H9 (cell line): Measurements from ENCODE around the gene TSPAN13. TPM values are rescaled to one million over a fixed set of nuclear protein-coding genes. Genes with fewer than 3 reads are reported as not detected.

Experiments used
- DNase-seq: peaks from one replicate; pipeline ENCODE4 v3.0.0-alpha.2; 2017
- H2AFZ ChIP-seq: one replicate; pipeline ENCODE4 v1.6.1; 2013; ENCODE audit warnings: mild to moderate bottlenecking, low read length, control low read depth, moderate library complexity
- H2AK5ac ChIP-seq: 2 replicates; pipeline ENCODE4 v1.6.1; 2013; ENCODE audit warnings: low read length, control low read depth, mixed read lengths; ENCODE audit not compliant: insufficient read length
- H2BK120ac ChIP-seq: one replicate; pipeline ENCODE4 v1.6.1; 2013; ENCODE audit warnings: low read depth, mild to moderate bottlenecking, low read length, control low read depth, inconsistent platforms; ENCODE audit not compliant: poor library complexity, severe bottlenecking
- H2BK12ac ChIP-seq: 2 replicates; pipeline ENCODE4 v1.6.1; 2013; ENCODE audit warnings: low read length, control low read depth, mixed read lengths, low read depth; ENCODE audit not compliant: insufficient read length
- H2BK15ac ChIP-seq: 2 replicates; pipeline ENCODE4 v1.6.1; 2013; ENCODE audit warnings: low read depth, low read length, control low read depth
- H2BK20ac ChIP-seq: one replicate; pipeline ENCODE4 v1.6.1; 2013; ENCODE audit warnings: low read depth, mild to moderate bottlenecking, low read length, control low read depth, inconsistent platforms; ENCODE audit not compliant: poor library complexity, severe bottlenecking
- H2BK5ac ChIP-seq: 2 replicates; pipeline ENCODE4 v1.6.1; 2013; ENCODE audit warnings: low read length, control low read depth, mixed read lengths; ENCODE audit not compliant: insufficient read length
- H3K14ac ChIP-seq: 2 replicates; pipeline ENCODE4 v1.6.1; 2013; ENCODE audit warnings: low read length, control low read depth; ENCODE audit not compliant: insufficient read depth
- H3K18ac ChIP-seq: 2 replicates; pipeline ENCODE4 v1.6.1; 2013; ENCODE audit warnings: low read depth, mild to moderate bottlenecking, mixed read lengths, low read length, control low read depth; ENCODE audit not compliant: insufficient read length
- H3K23ac ChIP-seq: 2 replicates; pipeline ENCODE4 v1.6.1; 2013; ENCODE audit warnings: low read length, control low read depth, mixed read lengths, low read depth; ENCODE audit not compliant: insufficient read length
- H3K23me2 ChIP-seq: 2 replicates; pipeline ENCODE4 v1.6.1; 2013; ENCODE audit warnings: low read depth, mild to moderate bottlenecking, mixed read lengths, low read length, control low read depth; ENCODE audit not compliant: insufficient read length, poor library complexity, severe bottlenecking
- H3K27ac ChIP-seq: 2 replicates; pipeline ENCODE4 v1.5.1; 2013; ENCODE audit warnings: low read length, control low read depth, mixed read lengths, low read depth; ENCODE audit not compliant: insufficient read length
- H3K27me3 ChIP-seq: 2 replicates; pipeline ENCODE4 v1.6.1; 2013; ENCODE audit warnings: low read length, control low read depth, inconsistent platforms; ENCODE audit not compliant: insufficient read depth
- H3K4ac ChIP-seq: 2 replicates; pipeline ENCODE4 v1.6.1; 2013; ENCODE audit warnings: low read depth, mild to moderate bottlenecking, control low read depth, inconsistent platforms, low read length, moderate library complexity
- H3K4me1 ChIP-seq: 2 replicates; pipeline ENCODE4 v1.6.1; 2013; ENCODE audit warnings: low read length, control low read depth, inconsistent platforms; ENCODE audit not compliant: insufficient read depth
- H3K4me2 ChIP-seq: 2 replicates; pipeline ENCODE4 v1.6.1; 2013; ENCODE audit warnings: low read length, control low read depth, mixed read lengths; ENCODE audit not compliant: insufficient read length, insufficient read depth
- H3K56ac ChIP-seq: 2 replicates; pipeline ENCODE4 v1.6.1; 2013; ENCODE audit warnings: low read depth, mild to moderate bottlenecking, mixed read lengths, low read length, control low read depth; ENCODE audit not compliant: insufficient read length
- H3K79me1 ChIP-seq: 2 replicates; pipeline ENCODE4 v1.6.1; 2013; ENCODE audit warnings: low read depth, mild to moderate bottlenecking, moderate library complexity, low read length, control low read depth, inconsistent platforms; ENCODE audit not compliant: insufficient read depth, poor library complexity, severe bottlenecking
- H3K79me2 ChIP-seq: 2 replicates; pipeline ENCODE4 v1.6.1; 2013; ENCODE audit warnings: low read length, control low read depth, inconsistent platforms; ENCODE audit not compliant: insufficient read depth
- H3K9ac ChIP-seq: 2 replicates; pipeline ENCODE4 v1.6.1; 2013; ENCODE audit warnings: low read length, control low read depth, mixed read lengths; ENCODE audit not compliant: insufficient read length; ENCODE audit errors: extremely low read depth
- H3K9me3 ChIP-seq: one replicate; pipeline ENCODE4 v1.6.1; 2013; ENCODE audit warnings: low read depth, low read length, inconsistent platforms; ENCODE audit not compliant: control insufficient read depth
- H3T11ph ChIP-seq: one replicate; pipeline ENCODE4 v1.6.1; 2013; ENCODE audit warnings: mild to moderate bottlenecking, low read length, control low read depth, inconsistent platforms
- H4K20me1 ChIP-seq: one replicate; pipeline ENCODE4 v1.6.1; 2013; ENCODE audit not compliant: control insufficient read depth, insufficient read length, insufficient read depth
- H4K5ac ChIP-seq: 2 replicates; pipeline ENCODE4 v1.6.1; 2013; ENCODE audit warnings: low read depth, mild to moderate bottlenecking, mixed read lengths, low read length, control low read depth; ENCODE audit not compliant: insufficient read length
- H4K8ac ChIP-seq: replicated peaks from 2 replicates; pipeline ENCODE4 v1.6.1; 2013; ENCODE audit warnings: low read length, control low read depth, mixed read lengths, low read depth; ENCODE audit not compliant: insufficient read length
- H4K91ac ChIP-seq: 2 replicates; pipeline ENCODE4 v1.6.1; 2013; ENCODE audit warnings: low read depth, mild to moderate bottlenecking, moderate library complexity, mixed read lengths, low read length, control low read depth; ENCODE audit not compliant: insufficient read length
- H3K27ac Mint-ChIP-seq, 3 experiments: 2 replicates in 2 of 3; 3 replicates in 1 of 3; pipeline ENCODE4 v1.8.0; 2020 to 2021; ENCODE audit warnings: mixed read lengths in 3 of 3, mild to moderate bottlenecking in 1 of 3, moderate library complexity in 1 of 3
- H3K27me3 Mint-ChIP-seq: 2 replicates; pipeline ENCODE4 v1.8.0; 2021; ENCODE audit warnings: low read depth, mild to moderate bottlenecking, moderate library complexity, mixed read lengths
- H3K36me3 Mint-ChIP-seq, 3 experiments: 2 replicates in 2 of 3; 3 replicates in 1 of 3; pipeline ENCODE4 v1.8.0; 2020 to 2021; ENCODE audit warnings: low read depth in 3 of 3, mixed read lengths in 3 of 3; ENCODE audit not compliant: insufficient read depth in 1 of 3
- H3K4me1 Mint-ChIP-seq, 2 experiments: 2 replicates each; pipeline ENCODE4 v1.8.0; 2020; ENCODE audit warnings: mixed read lengths in 2 of 2
- H3K4me3 Mint-ChIP-seq, 2 experiments: 2 replicates in 1 of 2; 3 replicates in 1 of 2; pipeline ENCODE4 v1.8.0; 2020 to 2021; ENCODE audit warnings: mild to moderate bottlenecking in 2 of 2, mixed read lengths in 2 of 2, moderate library complexity in 1 of 2
- H3K9me3 Mint-ChIP-seq, 2 experiments: 2 replicates in 1 of 2; 3 replicates in 1 of 2; pipeline ENCODE4 v1.8.0; 2020; ENCODE audit warnings: mild to moderate bottlenecking in 2 of 2, mixed read lengths in 2 of 2, moderate library complexity in 1 of 2
- WGBS: extraction: QIAGEN DNeasy Blood & Tissue Kit; methylation state at CpG from one replicate; pipeline ENCODE4 v1.1.7; 2013; ENCODE audit warnings: missing lambda C conversion rate, low lambda C conversion rate, mixed read lengths; ENCODE audit not compliant: insufficient read length; ENCODE audit errors: extremely low coverage; 5-methylcytosine and 5-hydroxymethylcytosine counted together
- total RNA-seq: library from RNA; stranded (reverse); gene quantifications from 2 replicates; pipeline ENCODE4 v1.2.1, GENCODE V29; 2021
- TF ChIP-seq, protein P1 (sequence below): fragments of 200-600 bp; sonication (generic); conservative IDR thresholded peaks from 3 replicates; pipeline ENCODE4 v1.8.0; 2021; ENCODE audit warnings: antibody characterized with exemption, mild to moderate bottlenecking

TSPAN13 gene
- total RNA-seq, 1 experiment from 2014 or later, result 18.7 TPM

DNA sequence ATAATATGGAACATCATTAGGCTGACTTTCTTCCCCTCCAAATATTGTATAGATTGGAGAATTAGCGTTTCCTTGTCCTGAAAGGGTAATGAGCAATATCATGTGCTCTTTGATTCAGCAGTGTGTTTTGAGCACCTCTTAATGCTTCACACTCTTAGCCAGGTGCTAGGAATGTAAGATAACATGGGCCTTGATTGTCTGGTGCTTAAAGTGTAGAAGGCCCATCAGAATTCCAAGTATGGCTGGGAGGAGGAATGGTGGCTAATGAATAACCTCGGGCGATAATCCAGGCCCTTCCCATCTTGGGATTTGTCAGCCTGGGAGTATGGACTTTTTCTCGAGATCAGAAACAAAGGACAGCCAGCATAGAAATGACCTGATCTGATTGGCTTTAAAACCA lies 8.6 kb downstream of the TSPAN13 start:
- Mint-ChIP-seq H3K27ac (no peak overlapping the region), H3K27me3 (no peaks in the 10 kb centered on the region), H3K36me3 (no peaks in the 10 kb centered on the region; a peak in 1 of 7 replicates), H3K4me1 (peaks cover 6 to 7% of the 10 kb centered on the region in 2 experiments; a peak in 2 of 4 replicates), H3K9me3 (no peaks in the 10 kb centered on the region), H3K4me3 (no peak overlapping the region)
- no peak overlapping the region for H3K4ac ChIP-seq
- no peak overlapping the region for H3K23ac ChIP-seq
- no peak overlapping the region for H2AK5ac ChIP-seq
- H2BK120ac ChIP-seq, result no peak overlapping the region
- no peak overlapping the region for H2AFZ ChIP-seq
- no peaks in the 10 kb centered on the region for H3K9me3 ChIP-seq
- no peaks in the 10 kb centered on the region for H3K27me3 ChIP-seq
- no CpG with 5 or more reads among the region's 4 CpGs for WGBS
- H3K14ac ChIP-seq, result no peak overlapping the region
- H3K23me2 ChIP-seq, result no peaks in the 10 kb centered on the region
- TF ChIP-seq, protein P1, sequence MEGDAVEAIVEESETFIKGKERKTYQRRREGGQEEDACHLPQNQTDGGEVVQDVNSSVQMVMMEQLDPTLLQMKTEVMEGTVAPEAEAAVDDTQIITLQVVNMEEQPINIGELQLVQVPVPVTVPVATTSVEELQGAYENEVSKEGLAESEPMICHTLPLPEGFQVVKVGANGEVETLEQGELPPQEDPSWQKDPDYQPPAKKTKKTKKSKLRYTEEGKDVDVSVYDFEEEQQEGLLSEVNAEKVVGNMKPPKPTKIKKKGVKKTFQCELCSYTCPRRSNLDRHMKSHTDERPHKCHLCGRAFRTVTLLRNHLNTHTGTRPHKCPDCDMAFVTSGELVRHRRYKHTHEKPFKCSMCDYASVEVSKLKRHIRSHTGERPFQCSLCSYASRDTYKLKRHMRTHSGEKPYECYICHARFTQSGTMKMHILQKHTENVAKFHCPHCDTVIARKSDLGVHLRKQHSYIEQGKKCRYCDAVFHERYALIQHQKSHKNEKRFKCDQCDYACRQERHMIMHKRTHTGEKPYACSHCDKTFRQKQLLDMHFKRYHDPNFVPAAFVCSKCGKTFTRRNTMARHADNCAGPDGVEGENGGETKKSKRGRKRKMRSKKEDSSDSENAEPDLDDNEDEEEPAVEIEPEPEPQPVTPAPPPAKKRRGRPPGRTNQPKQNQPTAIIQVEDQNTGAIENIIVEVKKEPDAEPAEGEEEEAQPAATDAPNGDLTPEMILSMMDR, result no peak
- H3T11ph ChIP-seq, result no peak overlapping the region
- peaks cover 3% of the 10 kb centered on the region for H3K79me1 ChIP-seq
- DNase-seq, result no peak
- H2BK12ac ChIP-seq, result no peak overlapping the region
- H4K5ac ChIP-seq, result no peak overlapping the region
- H4K8ac ChIP-seq, result no peak overlapping the region
- H3K27ac ChIP-seq, result no peak overlapping the region
- H3K4me1 ChIP-seq, result no peaks in the 10 kb centered on the region
- no peak overlapping the region for H2BK5ac ChIP-seq
- no peak overlapping the region for H3K4me2 ChIP-seq
- H3K79me2 ChIP-seq, result no peaks in the 10 kb centered on the region; the same call in 1 of the 2 replicates
- H3K56ac ChIP-seq, result no peak overlapping the region
- no peak overlapping the region for H2BK20ac ChIP-seq
- H4K20me1 ChIP-seq, result no peaks in the 10 kb centered on the region
- no peak overlapping the region for H4K91ac ChIP-seq
- no peak overlapping the region for H3K18ac ChIP-seq
- H3K9ac ChIP-seq, result no peak overlapping the region
- no peak overlapping the region for H2BK15ac ChIP-seq
